Vagina (tissue), 2 donors: ENCODE data around the gene NRXN2. TPM values are rescaled to one million over a fixed set of nuclear protein-coding genes. Genes with fewer than 3 reads are reported as not detected.

ENCODE experiments used
- DNase-seq, 2 donors: peaks; one replicate each; pipeline ENCODE4 v3.0.0-alpha.2; 2017; ENCODE audit errors: extremely low spot score in 2 of 2
- H3K27ac ChIP-seq: fragments of 200-600 bp; sonication (generic); one replicate; pipeline ENCODE4 v1.5.1; 2019
- H3K27me3 ChIP-seq: fragments of 200-600 bp; sonication (generic); one replicate; pipeline ENCODE4 v1.5.1; 2019
- H3K36me3 ChIP-seq, 2 donors: fragments of 200-600 bp; sonication (generic); one replicate each; pipeline ENCODE4 v1.5.1; 2017 to 2019
- H3K4me1 ChIP-seq: fragments of 200-600 bp; sonication (generic); one replicate; pipeline ENCODE4 v1.5.1; 2019
- H3K4me3 ChIP-seq, 2 donors: fragments of 200-600 bp; sonication (generic); 1 replicate in 1 of 2; 2 replicates in 1 of 2; pipeline ENCODE4 v1.5.1; 2016 to 2019
- H3K9me3 ChIP-seq: fragments of 200-600 bp; sonication (generic); one replicate; pipeline ENCODE4 v1.5.1; 2019
- POLR2A ChIP-seq, 2 donors: fragments of 450-650 bp; IDR thresholded peaks; one replicate each; pipeline ENCODE4 v1.6.1; 2017; ENCODE audit warnings: antibody characterized with exemption in 2 of 2, mild to moderate bottlenecking in 2 of 2, moderate library complexity in 2 of 2
- POLR2AphosphoS5 ChIP-seq, 2 donors: sonication (generic); formaldehyde crosslinking; IDR thresholded peaks; one replicate each; pipeline ENCODE4 v1.9.0; 2017; ENCODE audit warnings: antibody characterized with exemption in 2 of 2, mild to moderate bottlenecking in 2 of 2, low read depth in 1 of 2; ENCODE audit not compliant: insufficient read depth in 1 of 2
- intact Hi-C: fragments of 100-400 bp; cut with DNase I; formaldehyde crosslinking; loops from one replicate; pipeline ENCODE4 v1.15.1; 2023
- total RNA-seq: library from RNA; depleted of rRNA; stranded (reverse); fragments of >200 nt; gene quantifications from one replicate; pipeline ENCODE4 v1.2.3, GENCODE V29; 2016
- TF ChIP-seq, protein P1 (sequence below), 3 experiments: fragments of 450-650 bp in 2 of 3; fragments of 200-600 bp in 1 of 3; sonication (generic) in 1 of 3; IDR thresholded peaks; one replicate each; pipeline ENCODE4 v1.5.1; 2017 to 2019; ENCODE audit warnings: antibody characterized with exemption in 3 of 3, mild to moderate bottlenecking in 2 of 3, moderate library complexity in 2 of 3

NRXN2 gene
- total RNA-seq, 1 donor from 2014 or later, result 16.9 TPM

DNA sequence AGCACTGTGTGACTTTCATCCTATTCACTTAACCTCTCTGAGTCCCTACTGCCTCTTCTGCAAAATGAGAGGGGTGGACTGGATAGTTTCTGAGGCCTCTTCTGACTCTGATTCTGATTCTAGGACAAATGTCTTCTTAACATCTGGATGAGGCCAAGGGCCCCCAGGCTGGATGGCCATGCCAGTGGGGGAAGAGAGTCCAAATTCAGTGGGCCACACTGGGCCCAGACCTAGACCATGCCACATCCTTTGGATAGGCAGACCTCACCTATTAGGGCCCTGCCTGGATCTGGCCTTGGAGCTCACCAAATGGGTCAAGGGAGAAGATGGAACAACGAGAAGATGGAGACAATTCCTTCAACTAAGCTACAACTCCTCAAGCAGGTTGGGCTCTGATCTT is 24.6 kb downstream of the NRXN2 start:
- no peak overlapping the region for H3K4me3 ChIP-seq
- no peak overlapping the region for H3K27ac ChIP-seq
- TF ChIP-seq, protein P1, sequence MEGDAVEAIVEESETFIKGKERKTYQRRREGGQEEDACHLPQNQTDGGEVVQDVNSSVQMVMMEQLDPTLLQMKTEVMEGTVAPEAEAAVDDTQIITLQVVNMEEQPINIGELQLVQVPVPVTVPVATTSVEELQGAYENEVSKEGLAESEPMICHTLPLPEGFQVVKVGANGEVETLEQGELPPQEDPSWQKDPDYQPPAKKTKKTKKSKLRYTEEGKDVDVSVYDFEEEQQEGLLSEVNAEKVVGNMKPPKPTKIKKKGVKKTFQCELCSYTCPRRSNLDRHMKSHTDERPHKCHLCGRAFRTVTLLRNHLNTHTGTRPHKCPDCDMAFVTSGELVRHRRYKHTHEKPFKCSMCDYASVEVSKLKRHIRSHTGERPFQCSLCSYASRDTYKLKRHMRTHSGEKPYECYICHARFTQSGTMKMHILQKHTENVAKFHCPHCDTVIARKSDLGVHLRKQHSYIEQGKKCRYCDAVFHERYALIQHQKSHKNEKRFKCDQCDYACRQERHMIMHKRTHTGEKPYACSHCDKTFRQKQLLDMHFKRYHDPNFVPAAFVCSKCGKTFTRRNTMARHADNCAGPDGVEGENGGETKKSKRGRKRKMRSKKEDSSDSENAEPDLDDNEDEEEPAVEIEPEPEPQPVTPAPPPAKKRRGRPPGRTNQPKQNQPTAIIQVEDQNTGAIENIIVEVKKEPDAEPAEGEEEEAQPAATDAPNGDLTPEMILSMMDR (IDR thresholded peaks at IDR 0.05), result no peak
- TF ChIP-seq POLR2A (IDR thresholded peaks at IDR 0.05) (no peak), POLR2AphosphoS5 (IDR thresholded peaks at IDR 0.05; ENCODE audit: insufficient read depth in 1 of 2, low read depth in 1 of 2) (no peak)
- H3K9me3 ChIP-seq, result no peaks in the 10 kb centered on the region
- DNase-seq, result no peak
- intact Hi-C loops, result no loop called here
- no peaks in the 10 kb centered on the region for H3K36me3 ChIP-seq
- no peaks in the 10 kb centered on the region for H3K27me3 ChIP-seq
- H3K4me1 ChIP-seq, result no peaks in the 10 kb centered on the region

DNA sequence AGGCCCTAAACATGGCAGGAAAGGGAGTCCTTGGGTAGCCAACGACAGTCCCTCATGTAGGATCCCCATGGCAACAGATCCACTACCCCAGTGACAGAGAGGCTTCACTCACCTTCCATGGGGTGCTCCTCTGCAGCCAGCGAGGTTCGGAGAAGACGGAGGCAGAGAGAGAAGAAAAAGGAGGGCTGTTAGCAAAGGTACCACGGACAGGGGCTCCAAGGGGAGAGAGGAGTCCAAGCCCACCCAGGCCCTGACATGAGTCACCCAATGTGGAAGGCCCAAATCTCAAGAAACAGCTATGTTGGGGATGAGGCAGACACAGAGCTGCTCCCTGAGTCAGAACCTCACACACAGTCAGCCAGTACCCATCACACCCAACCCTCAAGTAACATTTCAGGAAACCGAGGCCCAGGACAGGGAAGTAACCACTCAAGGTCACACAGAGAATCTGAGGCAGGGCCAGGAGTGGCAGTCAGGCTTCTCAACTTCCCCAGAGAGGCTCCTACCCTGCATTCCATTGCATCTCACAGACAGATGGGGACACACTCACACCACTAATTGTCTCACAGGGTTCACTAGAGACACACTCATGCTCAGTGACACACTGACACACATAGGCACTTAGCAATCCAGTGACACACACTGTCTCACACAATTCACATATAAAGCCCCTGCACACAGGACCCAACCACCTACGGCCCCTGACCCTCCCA is 25.2 kb downstream of the NRXN2 start:
- intact Hi-C loops, result no loop called here
- no peak for TF ChIP-seq POLR2AphosphoS5 (IDR thresholded peaks at IDR 0.05; ENCODE audit: insufficient read depth in 1 of 2, low read depth in 1 of 2)
- TF ChIP-seq, protein P1 (IDR thresholded peaks at IDR 0.05), result no peak
- TF ChIP-seq POLR2A (IDR thresholded peaks at IDR 0.05), result no peak
- Histone ChIP-seq H3K36me3 (no peaks in the 10 kb centered on the region), H3K27me3 (no peaks in the 10 kb centered on the region), H3K4me3 (no peak overlapping the region), H3K9me3 (no peaks in the 10 kb centered on the region), H3K27ac (no peak overlapping the region), H3K4me1 (no peaks in the 10 kb centered on the region)
- DNase-seq, result no peak

DNA sequence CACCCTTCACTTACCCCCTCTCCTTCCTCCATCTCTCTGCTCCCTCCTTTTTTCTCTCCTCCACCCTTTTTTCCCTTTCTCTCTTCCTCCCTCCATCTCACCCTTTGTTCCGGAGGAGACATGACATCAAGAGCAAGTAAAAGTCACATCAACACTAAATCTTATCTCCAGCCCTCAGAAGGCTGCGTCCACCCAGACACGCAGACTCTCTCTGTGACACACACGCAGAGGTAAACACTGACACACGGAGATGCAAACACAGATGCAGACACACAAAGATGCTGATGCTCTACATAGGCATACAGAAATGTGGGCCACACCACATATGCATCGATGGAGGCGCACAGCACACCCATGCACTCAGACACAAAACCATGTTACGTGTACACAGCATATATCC is 27.0 kb downstream of the NRXN2 start:
- H3K27me3 ChIP-seq, result no peaks in the 10 kb centered on the region
- intact Hi-C loops, result no loop called here
- TF ChIP-seq, protein P1 (IDR thresholded peaks at IDR 0.05), result no peak
- H3K4me1 ChIP-seq, result no peaks in the 10 kb centered on the region
- H3K36me3 ChIP-seq, result no peaks in the 10 kb centered on the region
- no peak for DNase-seq
- no peaks in the 10 kb centered on the region for H3K9me3 ChIP-seq
- no peak overlapping the region for H3K27ac ChIP-seq
- no peak overlapping the region for H3K4me3 ChIP-seq

DNA sequence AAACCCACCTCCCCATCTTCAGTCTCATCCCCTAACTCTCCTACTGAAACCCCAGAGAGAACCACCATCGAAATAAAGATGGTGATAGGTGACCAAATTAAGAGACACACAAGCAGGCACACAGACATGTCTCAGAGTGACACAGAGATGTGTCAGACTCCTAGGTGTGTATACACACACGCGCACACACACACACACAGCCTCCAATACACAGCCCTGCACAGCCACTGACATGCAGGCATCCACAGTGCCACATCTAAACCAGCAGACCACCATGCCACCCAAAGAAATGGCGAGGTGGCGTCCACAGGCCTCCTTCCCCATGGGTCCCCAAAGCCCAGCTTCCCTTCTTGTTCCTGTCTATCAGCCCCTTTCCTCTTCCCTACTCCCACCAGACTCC is 27.4 kb downstream of the NRXN2 start:
- Histone ChIP-seq H3K4me1 (no peaks in the 10 kb centered on the region), H3K9me3 (no peaks in the 10 kb centered on the region), H3K36me3 (no peaks in the 10 kb centered on the region), H3K27ac (no peak overlapping the region), H3K4me3 (no peak overlapping the region), H3K27me3 (no peaks in the 10 kb centered on the region)
- no peak for DNase-seq
- TF ChIP-seq POLR2A (IDR thresholded peaks at IDR 0.05), result no peak
- no peak for TF ChIP-seq POLR2AphosphoS5 (IDR thresholded peaks at IDR 0.05; ENCODE audit: insufficient read depth in 1 of 2, low read depth in 1 of 2)
- TF ChIP-seq, protein P1 (IDR thresholded peaks at IDR 0.05), result no peak
- intact Hi-C loops, result no loop called here

DNA sequence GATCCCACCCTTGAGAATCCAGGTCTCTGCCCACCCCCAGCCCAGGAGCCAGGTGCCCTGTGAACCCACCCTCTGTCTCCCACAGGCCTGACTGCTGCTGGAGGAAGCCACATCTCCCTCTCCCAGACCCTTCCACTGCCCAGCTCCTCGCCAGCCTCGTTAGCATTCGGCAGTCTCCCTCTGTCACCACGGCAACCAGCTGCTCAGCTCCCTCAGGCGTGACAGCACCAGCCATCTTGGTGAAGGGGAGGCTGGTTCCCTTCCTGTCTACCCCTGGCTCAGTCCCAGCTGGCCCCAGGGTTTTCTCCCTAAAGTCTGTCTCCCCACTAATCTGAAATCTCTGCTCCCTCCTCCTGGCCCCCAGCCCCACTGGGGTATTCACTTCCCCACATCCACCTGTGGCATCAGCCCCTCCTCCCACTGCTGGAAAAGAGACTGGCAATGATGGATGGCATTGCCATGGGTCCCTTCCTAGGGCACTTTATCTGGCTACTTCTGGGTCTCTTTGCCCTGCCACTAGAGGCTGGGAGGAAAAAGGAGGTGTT is 28.1 kb downstream of the NRXN2 start:
- Histone ChIP-seq H3K27ac (no peak overlapping the region), H3K4me1 (no peaks in the 10 kb centered on the region), H3K27me3 (no peaks in the 10 kb centered on the region), H3K4me3 (no peak overlapping the region), H3K36me3 (no peaks in the 10 kb centered on the region), H3K9me3 (no peaks in the 10 kb centered on the region)
- intact Hi-C loops, result no loop called here
- TF ChIP-seq POLR2AphosphoS5 (IDR thresholded peaks at IDR 0.05; ENCODE audit: insufficient read depth in 1 of 2, low read depth in 1 of 2) (no peak), POLR2A (IDR thresholded peaks at IDR 0.05) (no peak)
- TF ChIP-seq, protein P1 (IDR thresholded peaks at IDR 0.05), result no peak
- DNase-seq, result no peak
